Measurements from ENCODE around the gene UNC119.

DNA sequence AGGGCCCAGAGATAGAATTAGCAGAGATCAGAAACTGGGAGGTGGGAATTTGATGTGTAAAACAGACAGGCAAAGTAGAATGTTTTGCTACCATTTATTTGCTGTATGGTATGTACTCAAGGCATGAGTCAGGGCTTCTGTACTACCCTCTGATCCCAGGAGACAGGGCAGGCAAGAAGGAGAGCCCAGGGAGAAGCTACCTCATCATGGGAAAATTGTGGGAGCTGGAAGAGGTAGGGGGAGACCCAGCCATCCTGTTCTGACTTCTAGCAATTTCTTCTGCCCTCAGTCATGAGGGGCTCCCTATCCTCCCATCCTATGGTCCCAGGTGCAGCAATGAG, 20.6 kb upstream of the UNC119 start:
- TF ChIP-seq, protein P1, sequence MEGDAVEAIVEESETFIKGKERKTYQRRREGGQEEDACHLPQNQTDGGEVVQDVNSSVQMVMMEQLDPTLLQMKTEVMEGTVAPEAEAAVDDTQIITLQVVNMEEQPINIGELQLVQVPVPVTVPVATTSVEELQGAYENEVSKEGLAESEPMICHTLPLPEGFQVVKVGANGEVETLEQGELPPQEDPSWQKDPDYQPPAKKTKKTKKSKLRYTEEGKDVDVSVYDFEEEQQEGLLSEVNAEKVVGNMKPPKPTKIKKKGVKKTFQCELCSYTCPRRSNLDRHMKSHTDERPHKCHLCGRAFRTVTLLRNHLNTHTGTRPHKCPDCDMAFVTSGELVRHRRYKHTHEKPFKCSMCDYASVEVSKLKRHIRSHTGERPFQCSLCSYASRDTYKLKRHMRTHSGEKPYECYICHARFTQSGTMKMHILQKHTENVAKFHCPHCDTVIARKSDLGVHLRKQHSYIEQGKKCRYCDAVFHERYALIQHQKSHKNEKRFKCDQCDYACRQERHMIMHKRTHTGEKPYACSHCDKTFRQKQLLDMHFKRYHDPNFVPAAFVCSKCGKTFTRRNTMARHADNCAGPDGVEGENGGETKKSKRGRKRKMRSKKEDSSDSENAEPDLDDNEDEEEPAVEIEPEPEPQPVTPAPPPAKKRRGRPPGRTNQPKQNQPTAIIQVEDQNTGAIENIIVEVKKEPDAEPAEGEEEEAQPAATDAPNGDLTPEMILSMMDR (IDR thresholded peaks at IDR 0.05; ENCODE audit: low read length): no peak
- TF ChIP-seq EZH2 (IDR thresholded peaks at IDR 0.05; ENCODE audit: borderline replicate concordance, low read length): no peak

All from OCI-LY1 (cell line).